OCI-LY3 (cell line): ENCODE results near the gene EPHA5.

ENCODE experiments used
- H2AFZ ChIP-seq: fragments of 200-600, 300-600 bp; shearing (Covaris generic); 2 replicates; pipeline ENCODE4 v1.6.0; 2014; ENCODE audit warnings: antibody characterized with exemption, low read depth, low read length
- H3K27ac ChIP-seq: fragments of 200-600, 300-600 bp; sonication (generic); 2 replicates; pipeline ENCODE4 v1.5.1; 2014; ENCODE audit warnings: mild to moderate bottlenecking, low read length, moderate library complexity, mixed read lengths
- H3K27me3 ChIP-seq: fragments of 200-600, 300-600 bp; sonication (generic); 2 replicates; pipeline ENCODE4 v1.6.1; 2014; ENCODE audit warnings: low read depth, low read length, mixed read lengths
- H3K36me3 ChIP-seq: fragments of 200-600, 300-600 bp; sonication (generic); replicated peaks from 2 replicates; pipeline ENCODE3; 2014; ENCODE audit warnings: low read depth, low read length, mixed read lengths
- H3K4me1 ChIP-seq: fragments of 300-600, 200-600 bp; sonication (generic); 2 replicates; pipeline ENCODE4 v1.6.1; 2014; ENCODE audit warnings: low read length, mixed read lengths
- H3K4me2 ChIP-seq: fragments of 200-600, 300-600 bp; sonication (generic); 2 replicates; pipeline ENCODE4 v1.6.1; 2014; ENCODE audit warnings: low read length, mixed read lengths
- H3K4me3 ChIP-seq: fragments of 300-600, 200-600 bp; sonication (generic); 2 replicates; pipeline ENCODE4 v1.5.1; 2014; ENCODE audit warnings: antibody characterized with exemption, mild to moderate bottlenecking, low read length, moderate library complexity
- H3K79me2 ChIP-seq: fragments of 300-600, 200-600 bp; shearing (Covaris generic); 2 replicates; pipeline ENCODE4 v1.6.1; 2014; ENCODE audit warnings: mild to moderate bottlenecking, low read length, mixed read lengths
- H3K9ac ChIP-seq: fragments of 300-600, 200-600 bp; shearing (Covaris generic); 2 replicates; pipeline ENCODE4 v1.6.0; 2014; ENCODE audit warnings: mild to moderate bottlenecking, low read length, moderate library complexity
- H3K9me3 ChIP-seq: fragments of 200-600, 300-600 bp; shearing (Covaris generic); 2 replicates; pipeline ENCODE4 v1.6.1; 2014; ENCODE audit warnings: low read length, mixed read lengths; ENCODE audit not compliant: insufficient read depth
- H4K20me1 ChIP-seq: fragments of 200-600, 300-600 bp; sonication (generic); 2 replicates; pipeline ENCODE4 v1.6.1; 2016; ENCODE audit warnings: low read length, mixed read lengths; ENCODE audit not compliant: insufficient read depth
- CTCF ChIP-seq: fragments of 200-600, 300-600 bp; sonication (generic); IDR thresholded peaks from 2 replicates; pipeline ENCODE4 v1.5.1; 2014; ENCODE audit warnings: antibody characterized with exemption, low read length, low read depth
- EZH2phosphoT487 ChIP-seq: fragments of 200-600 bp; shearing (Covaris generic); IDR thresholded peaks from 2 replicates; pipeline ENCODE4 v1.6.1; 2018; ENCODE audit warnings: antibody characterized with exemption, mixed run types, low read depth

EPHA5 gene

GRCh38 chr4:65624651-65625050, 45.6 kb downstream of the EPHA5 start:
- H3K9ac ChIP-seq: no peak overlapping the region
- TF ChIP-seq CTCF (no peak), EZH2phosphoT487 (no peak)
- H2AFZ ChIP-seq: no peak overlapping the region
- no peak overlapping the region for H3K4me2 ChIP-seq
- H3K79me2 ChIP-seq: no peaks in the 10 kb centered on the region
- H3K4me3 ChIP-seq: no peak overlapping the region
- no peaks in the 10 kb centered on the region for H3K9me3 ChIP-seq
- H3K27me3 ChIP-seq: no peaks in the 10 kb centered on the region
- no peaks in the 10 kb centered on the region for H4K20me1 ChIP-seq
- H3K36me3 ChIP-seq: no peaks in the 10 kb centered on the region
- no peak overlapping the region for H3K27ac ChIP-seq
- no peaks in the 10 kb centered on the region for H3K4me1 ChIP-seq

- H3K4me3 ChIP-seq: no peak overlapping the region
- H3K9ac ChIP-seq: no peak overlapping the region
- TF ChIP-seq CTCF (no peak), EZH2phosphoT487 (no peak)
- no peak overlapping the region for H3K4me2 ChIP-seq
- no peak overlapping the region for H2AFZ ChIP-seq
- H3K27ac ChIP-seq: no peak overlapping the region
- no peaks in the 10 kb centered on the region for H3K36me3 ChIP-seq
- no peaks in the 10 kb centered on the region for H3K4me1 ChIP-seq
- H4K20me1 ChIP-seq: no peaks in the 10 kb centered on the region
- H3K79me2 ChIP-seq: no peaks in the 10 kb centered on the region
- no peaks in the 10 kb centered on the region for H3K27me3 ChIP-seq
- no peaks in the 10 kb centered on the region for H3K9me3 ChIP-seq
Observed at GRCh38 chr4:65623506-65623905, 46.8 kb downstream of the EPHA5 start.

- Histone ChIP-seq H3K27me3 (no peaks in the 10 kb centered on the region), H3K4me2 (no peak overlapping the region), H3K79me2 (no peaks in the 10 kb centered on the region), H3K36me3 (no peaks in the 10 kb centered on the region), H3K9ac (no peak overlapping the region), H3K27ac (no peak overlapping the region), H4K20me1 (no peaks in the 10 kb centered on the region), H3K4me3 (no peak overlapping the region), H2AFZ (no peak overlapping the region), H3K4me1 (no peaks in the 10 kb centered on the region), H3K9me3 (no peaks in the 10 kb centered on the region)
- no peak for TF ChIP-seq EZH2phosphoT487
- TF ChIP-seq CTCF: no peak
Observed at GRCh38 chr4:65617416-65617815, 52.9 kb downstream of the EPHA5 start.

- no peaks in the 10 kb centered on the region for H3K27me3 ChIP-seq
- no peak overlapping the region for H2AFZ ChIP-seq
- no peaks in the 10 kb centered on the region for H3K9me3 ChIP-seq
- H4K20me1 ChIP-seq: no peaks in the 10 kb centered on the region
- H3K36me3 ChIP-seq: no peaks in the 10 kb centered on the region
- TF ChIP-seq EZH2phosphoT487: no peak
- no peak for TF ChIP-seq CTCF
- no peak overlapping the region for H3K9ac ChIP-seq
- no peak overlapping the region for H3K27ac ChIP-seq
- no peak overlapping the region for H3K4me3 ChIP-seq
- no peak overlapping the region for H3K4me2 ChIP-seq
- H3K79me2 ChIP-seq: no peaks in the 10 kb centered on the region
- H3K4me1 ChIP-seq: no peaks in the 10 kb centered on the region
Observed at GRCh38 chr4:65604515-65604914, 65.8 kb downstream of the EPHA5 start.
